ENCODE data around the gene AFAP1. TPM values are rescaled to one million over a fixed set of nuclear protein-coding genes. Genes with fewer than 3 reads are reported as not detected.

Gene AFAP1
- total and polyA plus RNA-seq, 2 of the 4 experiments (the other 2 are of a cell fraction), result 48.2 to 80.9 TPM

GRCh38 chr4:7937006-7937405 is 2.7 kb downstream of the AFAP1 start:
- H3K9ac ChIP-seq (ENCODE audit: low read depth, low read length), result peak overlapping the region; percentile 74
- H4K5ac ChIP-seq (ENCODE audit: low read depth, low read length), result no peak overlapping the region
- peaks cover 60% of the 10 kb centered on the region for H4K20me1 ChIP-seq (ENCODE audit: insufficient read depth, low read length)
- H2BK20ac ChIP-seq (ENCODE audit: low read depth, low read length), result no peak overlapping the region
- no peak overlapping the region for H2AFZ ChIP-seq (replicated peaks; ENCODE audit: low read length, poor library complexity)
- TF ChIP-seq CEBPB (IDR thresholded peaks at IDR 0.05; ENCODE audit: low read depth, low read length), result peak; percentile 63; the same call in 1 of the 2 replicates
- no peak for TF ChIP-seq SMC3 (IDR thresholded peaks at IDR 0.05; ENCODE audit: low read depth, low read length)
- no peaks in the 10 kb centered on the region; the same call in 1 of the 2 replicates for H3K9me3 ChIP-seq (ENCODE audit: control insufficient read depth, insufficient read depth, low read length)
- BruUV-seq (replicated peaks), result no TSS peak
- DNase-seq (no peak), ATAC-seq (ENCODE audit: low read depth) (no peak)
- H3K79me1 ChIP-seq (ENCODE audit: low read depth in 1 of 2, low read length in 2 of 2), result peaks cover 0 to 43% of the 10 kb centered on the region in 2 experiments; a peak in 2 of 4 replicates
- no peak overlapping the region for H4K91ac ChIP-seq (ENCODE audit: insufficient read depth, low read depth, low read length)
- H4K8ac ChIP-seq (ENCODE audit: low read depth in 2 of 2, low read length in 2 of 2), result no peak overlapping the region
- peak overlapping the region; percentile 69; the same call in 1 of the 2 replicates for H3K4me3 ChIP-seq (ENCODE audit: insufficient read depth, low read depth, low read length)
- H3K18ac ChIP-seq (ENCODE audit: low read depth, low read length), result no peak overlapping the region
- no peak overlapping the region for H2AK9ac ChIP-seq (replicated peaks; ENCODE audit: low read depth, low read length, poor library complexity)
- intact Hi-C loops (cut with micrococcal nuclease) (loop anchor here (5.0 kb wide), 1 partner anchor 60 kb away; no protein-coding TSS in a partner anchor), in situ Hi-C loops (cut with MboI; ENCODE audit: low sequenced_read_pairs) (no loop called here), dilution Hi-C loops (cut with HindIII; ENCODE audit: low sequenced_read_pairs, unreplicated experiment) (no loop called here)
- H3K36me3 ChIP-seq (ENCODE audit: control insufficient read depth, insufficient read depth, low read length), result peaks cover 7% of the 10 kb centered on the region
- peak overlapping the region; percentile 98 for H3K4me2 ChIP-seq (ENCODE audit: low read depth, low read length)
- ChIA-PET POLR2A (ENCODE audit: unreplicated experiment) (no interaction called here), CTCF (interaction anchor here (1.2 to 1.7 kb wide), 4 partner anchors 14 to 133 kb away, joined by 3 to 6 read pairs (median 5); no protein-coding TSS in a partner anchor)
- no peak overlapping the region for H3K23ac ChIP-seq (ENCODE audit: low read depth, low read length)
- peaks cover 16% of the 10 kb centered on the region for H3K4me1 ChIP-seq (ENCODE audit: control insufficient read depth, insufficient read depth, low read length)
- no peak overlapping the region for H2BK120ac ChIP-seq (ENCODE audit: low read depth, low read length)
- H2BK5ac ChIP-seq (ENCODE audit: low read depth, low read length, poor library complexity, severe bottlenecking), result peak overlapping the region; percentile 20
- H3K27ac ChIP-seq (ENCODE audit: insufficient read depth, low read length), result peak overlapping the region; percentile 95; the same call in 1 of the 2 replicates
- H2AK5ac ChIP-seq (ENCODE audit: low read depth, low read length), result no peak overlapping the region
- H3K27me3 ChIP-seq (ENCODE audit: control insufficient read depth, insufficient read depth, low read length), result no peaks in the 10 kb centered on the region
- H2BK15ac ChIP-seq (ENCODE audit: low read depth, low read length), result no peak overlapping the region
- no peak overlapping the region for H3K56ac ChIP-seq (ENCODE audit: extremely low read depth, insufficient read depth, low read length)
- peaks cover 12% of the 10 kb centered on the region for H3K9me1 ChIP-seq (ENCODE audit: insufficient read depth, low read length)
- H3K4ac ChIP-seq (ENCODE audit: low read depth, low read length), result 0 out of 2 replicates have a peak overlapping the region, but pooled peaks have one; percentile 29
- WGBS, 2 experiments (ENCODE audit: extremely low coverage in 2 of 2, insufficient read length in 1 of 2), result no CpG with 5 or more reads among the region's 2 CpGs
- H3K14ac ChIP-seq (replicated peaks; ENCODE audit: low read depth, low read length), result no peak overlapping the region

Data from IMR-90 (cell line).